ENCODE measurements around the gene CORO2A.

GRCh38 chr9:98136489-98136888 is 55.9 kb downstream of the CORO2A start:
- no peak for TF ChIP-seq CTCF (IDR thresholded peaks at IDR 0.05; ENCODE audit: low read length)
- TF ChIP-seq EZH2 (IDR thresholded peaks at IDR 0.05; ENCODE audit: borderline replicate concordance, low read length) = no peak
